Endothelial cell of umbilical vein (primary cell): ENCODE results near the gene EVC. TPM values are rescaled to one million over a fixed set of nuclear protein-coding genes. Genes with fewer than 3 reads are reported as not detected.

Experiments
- BruUV-seq: library from RNA; stranded (reverse); fragments of 400-500 nt; replicated peaks from 2 replicates; lab custom pipeline; 2021; lab: Mats Ljungman, UMichigan
- CTCF ChIA-PET: fragments of 300-600, 350-600 bp; sonication (Branson Sonifier 250); formaldehyde crosslinking; loops from one replicate; lab custom pipeline; 2021; ENCODE audit warnings: antibody characterized with exemption, inconsistent platforms; lab: Charles Lee
- POLR2A ChIA-PET: fragments of 300-600, 350-600 bp; sonication (Branson Sonifier 250); formaldehyde crosslinking; loops from one replicate; lab custom pipeline; 2021; ENCODE audit warnings: antibody characterized with exemption, inconsistent platforms; lab: Charles Lee
- DNase-seq: peaks from one replicate; pipeline ENCODE4 v3.0.0-alpha.2; 2011; ENCODE audit warnings: low read depth, low spot score
- FAIRE-seq: peaks from 2 replicates; lab custom pipeline; 2011; peaks lifted over from hg19 to GRCh38; lab: Jason Lieb, UNC
- H2AFZ ChIP-seq: 2 replicates; pipeline ENCODE4 v1.6.0; 2012; ENCODE audit warnings: low read depth, low read length, control low read depth, inconsistent platforms
- H3K27ac ChIP-seq: 2 replicates; pipeline ENCODE4 v1.5.1; 2011; ENCODE audit warnings: low read depth, mild to moderate bottlenecking, control low read depth, low read length, moderate library complexity; ENCODE audit not compliant: insufficient read depth
- H3K27me3 ChIP-seq, 2 experiments: 2 replicates each; pipeline versions ENCODE4 v1.6.0 to v1.6.1; 2011; ENCODE audit warnings: low read length in 2 of 2, mixed read lengths in 1 of 2; ENCODE audit not compliant: control insufficient read depth in 2 of 2, insufficient read depth in 2 of 2
- H3K36me3 ChIP-seq, 2 experiments: 2 replicates in 1 of 2; 3 replicates in 1 of 2; pipeline ENCODE4 v1.5.1; 2011; ENCODE audit warnings: low read length in 2 of 2, mild to moderate bottlenecking in 1 of 2, moderate library complexity in 1 of 2; ENCODE audit not compliant: control insufficient read depth in 2 of 2, insufficient read depth in 2 of 2; ENCODE audit errors: extremely low read depth in 1 of 2
- H3K4me1 ChIP-seq: 3 replicates; pipeline ENCODE4 v1.5.1; 2011; ENCODE audit warnings: mild to moderate bottlenecking, low read length; ENCODE audit not compliant: control insufficient read depth, insufficient read depth; ENCODE audit errors: extremely low read depth
- H3K4me2 ChIP-seq: 2 replicates; pipeline ENCODE4 v1.6.1; 2011; ENCODE audit warnings: low read length, control low read depth, mixed read lengths; ENCODE audit not compliant: insufficient read depth
- H3K4me3 ChIP-seq, 3 experiments: fragments of 200-600 bp in 1 of 3; sonication (generic), shearing (Covaris generic) in 1 of 3; replicated peaks in 1 of 3; 2 replicates each; pipeline ENCODE4 v1.5.1; 2011 to 2016; ENCODE audit warnings: control low read depth in 3 of 3, low read length in 3 of 3, mild to moderate bottlenecking in 2 of 3, inconsistent platforms in 1 of 3, low read depth in 1 of 3, moderate library complexity in 1 of 3; ENCODE audit not compliant: insufficient read depth in 1 of 3
- H3K79me2 ChIP-seq: 2 replicates; pipeline ENCODE4 v1.6.0; 2012; ENCODE audit warnings: low read length, inconsistent platforms; ENCODE audit not compliant: control insufficient read depth, insufficient read depth
- H3K9ac ChIP-seq: replicated peaks from 2 replicates; pipeline ENCODE3; 2011; ENCODE audit warnings: low read length, control low read depth; ENCODE audit not compliant: insufficient read depth; ENCODE audit errors: extremely low read depth
- H3K9me1 ChIP-seq: replicated peaks from 3 replicates; pipeline ENCODE4 v1.6.0; 2011; ENCODE audit warnings: mild to moderate bottlenecking, low read length; ENCODE audit not compliant: control insufficient read depth, insufficient read depth; ENCODE audit errors: extremely low read depth
- H3K9me3 ChIP-seq: replicated peaks from 2 replicates; pipeline ENCODE4 v1.5.1; 2012; ENCODE audit warnings: low read length, inconsistent platforms; ENCODE audit not compliant: control insufficient read depth, insufficient read depth
- H4K20me1 ChIP-seq: replicated peaks from 2 replicates; pipeline ENCODE3; 2011; ENCODE audit warnings: mild to moderate bottlenecking, low read length; ENCODE audit not compliant: control insufficient read depth, insufficient read depth; ENCODE audit errors: extremely low read depth
- EZH2 ChIP-seq: IDR thresholded peaks from 2 replicates; pipeline ENCODE4 v1.6.1; 2012; ENCODE audit warnings: borderline replicate concordance, low read depth, mild to moderate bottlenecking, moderate library complexity, low read length, inconsistent platforms; ENCODE audit not compliant: severe bottlenecking
- FOS ChIP-seq: IDR thresholded peaks from 2 replicates; pipeline ENCODE4 v1.6.1; 2011; ENCODE audit warnings: mild to moderate bottlenecking, low read length, moderate library complexity, borderline replicate concordance; ENCODE audit not compliant: insufficient read depth
- GATA2 ChIP-seq: IDR thresholded peaks from 2 replicates; pipeline ENCODE4 v1.7.0; 2011; ENCODE audit warnings: low read depth, mild to moderate bottlenecking, moderate library complexity, mixed read lengths, low read length; ENCODE audit not compliant: insufficient read length, insufficient read depth
- JUN ChIP-seq: IDR thresholded peaks from 2 replicates; pipeline ENCODE4 v1.6.1; 2011; ENCODE audit warnings: borderline replicate concordance, low read depth; ENCODE audit not compliant: insufficient read length, insufficient read depth
- MAX ChIP-seq: IDR thresholded peaks from 2 replicates; pipeline ENCODE4 v1.6.1; 2011; ENCODE audit not compliant: insufficient read depth, insufficient read length
- MYC ChIP-seq: IDR thresholded peaks from one replicate; pipeline ENCODE4 v1.6.1; 2011; ENCODE audit warnings: mild to moderate bottlenecking, low read depth, low read length
- POLR2A ChIP-seq: IDR thresholded peaks from 2 replicates; pipeline ENCODE4 v1.6.1; 2012; ENCODE audit warnings: low read depth, mild to moderate bottlenecking, control low read depth, low read length
- POLR2AphosphoS5 ChIP-seq: IDR thresholded peaks from 2 replicates; pipeline ENCODE4 v1.6.1; 2012; ENCODE audit warnings: low read depth, mild to moderate bottlenecking, control low read depth, low read length, moderate library complexity; ENCODE audit not compliant: insufficient read depth
- dilution Hi-C: fragments of 300-500 bp; cut with MboI; formaldehyde crosslinking; loops from one replicate; pipeline ENCODE4 v1.15.0; 2019; ENCODE audit warnings: low sequenced_read_pairs; ENCODE audit not compliant: extremely low pct_ligation_motif_present
- intact Hi-C: fragments of 100-400 bp; cut with micrococcal nuclease; formaldehyde crosslinking; loops from one replicate; pipeline ENCODE4 v1.10.0; 2022
- polyA plus RNA-seq, 4 experiments: library from polyadenylated mRNA; depleted of rRNA in 3 of 4; stranded (reverse) in 3 of 4; unstranded in 1 of 4; fragments of >200 nt; gene quantifications; 2 replicates each; pipeline versions ENCODE4 v1.2.1 to v1.2.3, GENCODE V29; 2011 to 2012; ENCODE audit warnings: missing spikeins in 1 of 4
- total RNA-seq: library from RNA; stranded (reverse); gene quantifications from 2 replicates; pipeline ENCODE4 v1.2.3, GENCODE V29; 2021
- TF ChIP-seq, protein P1 (sequence below), 2 donors: IDR thresholded peaks; 1 replicate in 1 of 2; 2 replicates in 1 of 2; pipeline ENCODE4 v1.5.1; 2011; ENCODE audit warnings: low read length in 2 of 2, mild to moderate bottlenecking in 2 of 2, moderate library complexity in 2 of 2, control low read depth in 1 of 2, inconsistent platforms in 1 of 2, low read depth in 1 of 2; ENCODE audit not compliant: insufficient read depth in 1 of 2; ENCODE audit errors: extremely low read depth in 1 of 2

The EVC gene
- total and polyA plus RNA-seq, 2 donors (not counting 3 experiments of a cell fraction or from before 2014, with no cell fraction given) = 6.3 to 31.6 TPM

DNA sequence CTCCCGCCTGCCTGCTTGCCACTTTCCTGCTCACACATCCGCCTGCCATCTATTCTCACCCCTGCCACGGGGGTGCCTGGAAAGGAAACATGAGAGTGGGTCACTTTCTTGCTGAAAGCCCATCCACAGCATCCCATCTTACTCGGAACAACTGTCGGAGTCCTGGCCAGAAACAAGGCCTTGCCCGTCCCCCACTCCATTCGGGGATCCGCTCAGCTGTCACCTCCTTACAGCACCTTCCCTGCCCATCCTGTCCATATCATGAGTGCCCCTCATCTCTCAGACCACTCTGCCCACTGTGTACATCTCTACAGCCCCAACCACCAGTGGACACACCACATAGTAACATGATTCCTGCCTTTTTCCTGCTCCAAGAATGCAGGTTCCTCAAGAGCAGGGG is 9.0 kb upstream of the EVC start:
- no peak overlapping the region for H2AFZ ChIP-seq
- H3K27me3 ChIP-seq = no peaks in the 10 kb centered on the region
- H3K9me1 ChIP-seq = no peaks in the 10 kb centered on the region
- H4K20me1 ChIP-seq = no peaks in the 10 kb centered on the region
- no peaks in the 10 kb centered on the region for H3K79me2 ChIP-seq
- BruUV-seq = no TSS peak
- FAIRE-seq (no peak), DNase-seq (no peak)
- H3K27ac ChIP-seq = no peak overlapping the region
- H3K4me3 ChIP-seq = no peak overlapping the region
- dilution Hi-C loops = no loop called here
- TF ChIP-seq FOS = no peak
- TF ChIP-seq JUN = no peak
- TF ChIP-seq MYC = no peak
- no peak for TF ChIP-seq GATA2
- no peak for TF ChIP-seq EZH2
- TF ChIP-seq POLR2A = no peak
- no peak for TF ChIP-seq MAX
- TF ChIP-seq POLR2AphosphoS5 = no peak
- H3K4me2 ChIP-seq = no peak overlapping the region
- H3K9ac ChIP-seq = no peak overlapping the region
- intact Hi-C loops = no loop called here
- CTCF ChIA-PET = no interaction called here
- H3K4me1 ChIP-seq = no peaks in the 10 kb centered on the region
- peaks cover 0 to 7% of the 10 kb centered on the region in 2 experiments for H3K36me3 ChIP-seq
- H3K9me3 ChIP-seq = no peaks in the 10 kb centered on the region
- POLR2A ChIA-PET = no interaction called here

GRCh38 chr4:5703831-5704230 is 7.2 kb upstream of the EVC start:
- CTCF ChIA-PET = no interaction called here
- H3K9me3 ChIP-seq = no peaks in the 10 kb centered on the region
- peaks cover 9% of the 10 kb centered on the region for H3K4me1 ChIP-seq
- no TSS peak for BruUV-seq
- DNase-seq (no peak), FAIRE-seq (no peak)
- peaks cover 4% of the 10 kb centered on the region for H3K79me2 ChIP-seq
- H3K9me1 ChIP-seq = no peaks in the 10 kb centered on the region
- H3K4me3 ChIP-seq = no peak overlapping the region
- H3K36me3 ChIP-seq = peaks cover 0 to 5% of the 10 kb centered on the region in 2 experiments
- intact Hi-C loops = no loop called here
- H4K20me1 ChIP-seq = no peaks in the 10 kb centered on the region
- H3K27ac ChIP-seq = no peak overlapping the region
- POLR2A ChIA-PET = no interaction called here
- no peak overlapping the region for H3K9ac ChIP-seq
- dilution Hi-C loops = no loop called here
- no peak overlapping the region for H3K4me2 ChIP-seq
- TF ChIP-seq, protein P1, sequence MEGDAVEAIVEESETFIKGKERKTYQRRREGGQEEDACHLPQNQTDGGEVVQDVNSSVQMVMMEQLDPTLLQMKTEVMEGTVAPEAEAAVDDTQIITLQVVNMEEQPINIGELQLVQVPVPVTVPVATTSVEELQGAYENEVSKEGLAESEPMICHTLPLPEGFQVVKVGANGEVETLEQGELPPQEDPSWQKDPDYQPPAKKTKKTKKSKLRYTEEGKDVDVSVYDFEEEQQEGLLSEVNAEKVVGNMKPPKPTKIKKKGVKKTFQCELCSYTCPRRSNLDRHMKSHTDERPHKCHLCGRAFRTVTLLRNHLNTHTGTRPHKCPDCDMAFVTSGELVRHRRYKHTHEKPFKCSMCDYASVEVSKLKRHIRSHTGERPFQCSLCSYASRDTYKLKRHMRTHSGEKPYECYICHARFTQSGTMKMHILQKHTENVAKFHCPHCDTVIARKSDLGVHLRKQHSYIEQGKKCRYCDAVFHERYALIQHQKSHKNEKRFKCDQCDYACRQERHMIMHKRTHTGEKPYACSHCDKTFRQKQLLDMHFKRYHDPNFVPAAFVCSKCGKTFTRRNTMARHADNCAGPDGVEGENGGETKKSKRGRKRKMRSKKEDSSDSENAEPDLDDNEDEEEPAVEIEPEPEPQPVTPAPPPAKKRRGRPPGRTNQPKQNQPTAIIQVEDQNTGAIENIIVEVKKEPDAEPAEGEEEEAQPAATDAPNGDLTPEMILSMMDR (IDR thresholded peaks at IDR 0.05; ENCODE audit: extremely low read depth in 1 of 2, insufficient read depth in 1 of 2, low read depth in 1 of 2, low read length in 2 of 2) = no peak
- TF ChIP-seq MAX (no peak), POLR2A (no peak), EZH2 (no peak), JUN (no peak), MYC (no peak), POLR2AphosphoS5 (no peak), FOS (no peak)
- no peak overlapping the region for H2AFZ ChIP-seq
- no peaks in the 10 kb centered on the region for H3K27me3 ChIP-seq
